ENCODE results near the gene SIK3. TPM values are rescaled to one million over a fixed set of nuclear protein-coding genes. Genes with fewer than 3 reads are reported as not detected.
"Not testable (repeated sequence)": the region's sequence is repeated elsewhere in the genome, so short reads cannot be mapped to it uniquely, and the experiment has no call there.

The SIK3 gene
- total and polyA plus RNA-seq, 4 donors = 33.8 to 61.6 (median 51.8) TPM

DNA sequence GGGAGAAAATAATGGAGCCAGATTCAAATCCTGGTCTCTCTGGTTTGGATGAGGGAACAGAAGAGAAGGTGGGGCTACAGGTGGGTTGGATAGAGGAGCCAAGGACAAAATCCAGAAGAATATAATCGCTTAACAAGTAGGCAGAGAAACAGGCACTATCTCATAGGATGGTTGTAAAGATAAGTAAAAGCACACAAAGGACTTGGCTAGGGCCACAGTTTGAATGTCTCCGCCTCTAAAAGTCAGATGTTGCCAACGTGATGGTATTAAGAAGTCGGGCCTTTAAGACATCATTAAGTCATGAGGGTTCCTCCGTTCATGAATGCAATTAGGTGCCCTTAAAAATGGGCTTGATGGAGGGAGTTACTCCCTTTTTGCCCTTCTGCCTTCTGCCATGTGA, 42.8 kb downstream of the SIK3 start:
- H3K9me3 ChIP-seq (ENCODE audit: control insufficient read depth, insufficient read depth, low read length) = no peaks in the 10 kb centered on the region
- H3K4me1 ChIP-seq (ENCODE audit: control insufficient read depth, insufficient read depth, low read length) = peaks cover 4% of the 10 kb centered on the region
- no peaks in the 10 kb centered on the region for H3K36me3 ChIP-seq (ENCODE audit: control insufficient read depth, insufficient read depth, low read length)
- DNase-seq (ENCODE audit: low read depth in 4 of 6, low spot score in 6 of 6) = no peak
- no peak overlapping the region for H3K27ac ChIP-seq (ENCODE audit: low read depth, low read length)
- 100% methylated on average over 2 of the region's 5 CpGs for WGBS (ENCODE audit: insufficient coverage)
- H3K4me3 ChIP-seq (ENCODE audit: low read depth, low read length) = no peak overlapping the region
- H3K27me3 ChIP-seq (ENCODE audit: control insufficient read depth, insufficient read depth, low read length) = no peaks in the 10 kb centered on the region

DNA sequence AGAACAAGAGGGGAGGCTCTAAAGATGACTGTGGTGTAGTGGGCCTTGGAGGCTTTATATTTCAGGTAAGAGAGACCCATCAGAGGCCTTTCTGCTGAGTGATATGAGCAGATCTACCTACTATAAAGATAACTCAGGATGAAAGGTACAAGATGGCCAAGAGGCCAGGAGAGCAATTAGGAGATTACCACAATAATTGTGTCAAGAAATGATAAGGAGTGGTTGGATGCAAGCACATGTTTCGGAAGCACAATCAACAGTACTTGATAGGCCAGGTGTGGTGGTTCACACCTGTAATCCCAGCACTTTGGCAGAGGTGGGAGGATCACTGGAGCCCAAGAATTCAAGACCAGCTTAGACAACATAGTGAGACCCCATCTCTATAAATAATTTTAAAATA, 43.8 kb downstream of the SIK3 start:
- Histone ChIP-seq H3K4me3 (ENCODE audit: low read depth, low read length) (no peak overlapping the region), H3K4me1 (ENCODE audit: control insufficient read depth, insufficient read depth, low read length) (peaks cover 4% of the 10 kb centered on the region), H3K9me3 (ENCODE audit: control insufficient read depth, insufficient read depth, low read length) (no peaks in the 10 kb centered on the region), H3K27me3 (ENCODE audit: control insufficient read depth, insufficient read depth, low read length) (no peaks in the 10 kb centered on the region), H3K36me3 (ENCODE audit: control insufficient read depth, insufficient read depth, low read length) (no peaks in the 10 kb centered on the region), H3K27ac (ENCODE audit: low read depth, low read length) (no peak overlapping the region)
- WGBS (ENCODE audit: insufficient coverage) = no CpG with 5 or more reads among the region's 1 CpG
- DNase-seq (ENCODE audit: low read depth in 4 of 6, low spot score in 6 of 6) = no peak

DNA sequence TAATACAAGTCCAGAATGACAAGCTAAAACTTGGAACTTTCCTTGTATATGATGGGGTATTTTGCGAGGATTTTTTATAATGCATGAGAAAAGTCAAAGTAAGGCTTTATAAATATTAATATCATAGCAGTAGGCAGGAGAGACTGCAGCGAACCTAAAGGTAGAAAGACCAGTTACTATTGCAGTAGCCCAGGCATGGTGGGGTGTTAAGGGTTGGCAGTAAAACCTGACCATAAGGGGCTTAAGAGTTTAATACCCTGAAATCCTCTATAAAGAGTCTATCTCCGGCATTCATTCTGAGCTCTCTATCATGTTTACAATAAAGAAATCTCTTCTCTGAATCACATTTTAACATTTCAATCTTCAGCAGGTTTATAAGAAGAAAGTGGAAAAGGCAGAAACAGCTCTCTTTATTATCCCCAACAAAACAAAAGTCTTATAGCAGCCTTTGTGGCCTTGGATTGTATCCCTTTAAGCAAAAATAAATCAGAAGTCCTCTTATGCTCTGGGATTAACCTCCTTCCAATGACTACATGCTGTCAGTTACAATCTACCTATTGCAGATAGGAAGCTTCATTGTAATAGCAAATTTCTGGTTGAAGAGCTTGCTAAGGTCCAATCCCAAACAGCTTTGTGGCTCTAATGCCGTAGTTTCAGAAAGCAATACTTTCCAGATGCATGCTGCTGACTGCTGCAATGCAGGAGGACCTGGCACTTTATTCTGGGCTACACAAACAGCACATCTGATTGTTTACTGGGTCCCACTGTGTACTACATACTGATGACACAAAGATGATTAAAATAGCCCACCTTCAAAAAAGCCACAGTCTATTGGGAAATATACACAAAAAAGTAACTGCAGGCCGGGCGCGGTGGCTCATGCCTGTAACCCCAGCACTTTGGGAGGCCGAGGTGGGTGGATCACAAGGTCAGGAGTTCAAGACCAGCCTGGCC, 45.8 kb downstream of the SIK3 start:
- DNase-seq (ENCODE audit: low read depth in 4 of 6, low spot score in 6 of 6) = no peak
- H3K4me1 ChIP-seq (ENCODE audit: control insufficient read depth, insufficient read depth, low read length) = no peaks in the 10 kb centered on the region
- 53% methylated on average over 1 of the region's 8 CpGs for WGBS (ENCODE audit: insufficient coverage)
- H3K27ac ChIP-seq (ENCODE audit: low read depth, low read length) = no peak overlapping the region
- H3K27me3 ChIP-seq (ENCODE audit: control insufficient read depth, insufficient read depth, low read length) = no peaks in the 10 kb centered on the region
- H3K4me3 ChIP-seq (ENCODE audit: low read depth, low read length) = no peak overlapping the region
- H3K9me3 ChIP-seq (ENCODE audit: control insufficient read depth, insufficient read depth, low read length) = no peaks in the 10 kb centered on the region
- no peaks in the 10 kb centered on the region for H3K36me3 ChIP-seq (ENCODE audit: control insufficient read depth, insufficient read depth, low read length)

DNA sequence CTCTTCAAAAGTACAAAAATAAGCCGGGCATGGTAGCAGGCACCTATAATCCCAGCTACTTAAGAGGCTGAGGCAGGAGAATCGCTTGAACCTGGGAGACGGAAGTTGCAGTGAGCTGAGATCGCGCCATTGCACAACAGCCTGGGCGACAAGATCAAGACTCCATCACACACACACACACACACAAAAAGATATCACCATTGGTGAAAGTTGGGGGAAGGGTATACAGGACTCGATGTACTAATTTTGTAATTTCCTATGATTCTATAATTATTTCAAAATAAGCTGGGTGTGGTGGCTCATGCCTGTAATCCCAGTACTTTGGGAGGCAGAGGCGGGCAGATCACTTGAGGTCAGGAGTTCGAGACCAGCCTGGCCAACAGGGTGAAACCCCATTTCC, 48.1 kb downstream of the SIK3 start:
- not testable (repeated sequence) for H3K4me3 ChIP-seq (ENCODE audit: low read depth, low read length)

DNA sequence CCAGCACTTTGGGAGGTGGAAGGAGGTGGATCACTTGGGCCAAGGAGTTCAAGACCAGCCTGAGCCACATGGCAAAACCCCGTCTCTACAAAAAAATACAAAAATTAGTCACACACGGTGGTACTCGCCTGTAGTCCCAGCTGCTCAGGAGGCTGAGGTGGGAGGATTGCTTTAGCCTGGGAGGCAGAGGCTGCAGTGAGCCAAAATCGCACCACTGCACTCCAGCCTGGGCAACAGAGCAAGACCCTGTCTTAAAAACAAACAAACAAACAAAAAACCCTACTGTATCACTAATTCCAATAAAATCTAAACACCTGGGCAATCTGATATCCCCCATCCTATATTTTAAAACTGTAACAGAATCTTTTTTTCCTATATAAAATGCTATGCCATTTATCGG, 51.6 kb downstream of the SIK3 start:
- H3K27ac ChIP-seq (ENCODE audit: low read depth, low read length); H3K4me1 ChIP-seq (ENCODE audit: control insufficient read depth, insufficient read depth, low read length); DNase-seq (ENCODE audit: low read depth in 4 of 6, low spot score in 6 of 6); H3K9me3 ChIP-seq (ENCODE audit: control insufficient read depth, insufficient read depth, low read length); H3K36me3 ChIP-seq (ENCODE audit: control insufficient read depth, insufficient read depth, low read length); H3K27me3 ChIP-seq (ENCODE audit: control insufficient read depth, insufficient read depth, low read length); H3K4me3 ChIP-seq (ENCODE audit: low read depth, low read length): not testable (repeated sequence)
- 94% methylated on average over 2 of the region's 5 CpGs for WGBS (ENCODE audit: insufficient coverage)

More for the DNA sequence above, 48.1 kb downstream of the SIK3 start:
- H3K27ac ChIP-seq (ENCODE audit: low read depth, low read length); H3K36me3 ChIP-seq (ENCODE audit: control insufficient read depth, insufficient read depth, low read length); H3K9me3 ChIP-seq (ENCODE audit: control insufficient read depth, insufficient read depth, low read length); H3K4me1 ChIP-seq (ENCODE audit: control insufficient read depth, insufficient read depth, low read length); DNase-seq (ENCODE audit: low read depth in 4 of 6, low spot score in 6 of 6); H3K27me3 ChIP-seq (ENCODE audit: control insufficient read depth, insufficient read depth, low read length): not testable (repeated sequence)
- WGBS (ENCODE audit: insufficient coverage) = 100% methylated on average over 3 of the region's 9 CpGs

DNA sequence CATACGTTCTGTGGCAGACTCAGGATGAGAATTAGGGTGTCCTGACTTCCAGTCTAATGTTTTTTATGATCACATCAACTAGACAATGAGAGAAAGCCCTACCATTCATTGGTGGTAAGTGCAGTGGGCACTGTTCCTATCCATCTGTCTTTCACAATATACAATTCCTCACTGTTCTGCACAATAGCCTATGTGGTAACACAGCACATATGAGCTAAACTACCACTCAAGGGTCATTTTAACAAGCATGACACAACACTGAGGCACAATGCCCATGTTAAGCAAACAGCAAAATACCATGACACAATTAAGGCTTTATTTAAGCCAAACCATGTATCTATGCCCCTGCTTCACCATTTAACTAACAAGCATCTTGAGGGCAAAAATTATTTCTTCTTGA, 52.3 kb downstream of the SIK3 start:
- DNase-seq (ENCODE audit: low read depth in 4 of 6, low spot score in 6 of 6) = peak in 1 of 6 donors; percentile 56
- no peaks in the 10 kb centered on the region for H3K9me3 ChIP-seq (ENCODE audit: control insufficient read depth, insufficient read depth, low read length)
- no CpG with 5 or more reads among the region's 1 CpG for WGBS (ENCODE audit: insufficient coverage)
- H3K27ac ChIP-seq (ENCODE audit: low read depth, low read length) = no peak overlapping the region
- H3K4me1 ChIP-seq (ENCODE audit: control insufficient read depth, insufficient read depth, low read length) = peaks cover 3% of the 10 kb centered on the region
- H3K4me3 ChIP-seq (ENCODE audit: low read depth, low read length) = no peak overlapping the region
- H3K36me3 ChIP-seq (ENCODE audit: control insufficient read depth, insufficient read depth, low read length) = no peaks in the 10 kb centered on the region
- H3K27me3 ChIP-seq (ENCODE audit: control insufficient read depth, insufficient read depth, low read length) = no peaks in the 10 kb centered on the region

DNA sequence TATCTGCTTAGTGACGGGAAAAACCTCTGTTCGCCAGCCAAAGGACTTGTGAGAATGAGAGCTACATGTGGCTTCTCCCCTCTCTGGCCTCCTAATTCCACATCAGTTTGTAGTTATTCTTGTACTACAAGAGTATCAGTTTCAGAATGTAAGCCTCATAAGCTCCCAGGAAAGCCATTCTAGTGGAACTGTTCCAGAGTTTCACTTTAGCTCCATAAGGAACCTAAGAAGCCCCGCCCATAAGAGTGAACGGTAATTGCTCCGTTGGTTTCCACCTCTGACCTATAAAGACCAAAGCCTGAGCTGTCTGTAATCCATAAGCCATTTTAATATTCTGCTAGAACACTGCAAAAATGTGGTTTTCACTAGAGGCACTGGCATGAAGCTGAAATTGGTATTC, 53.0 kb downstream of the SIK3 start:
- Histone ChIP-seq H3K4me3 (ENCODE audit: low read depth, low read length) (no peak overlapping the region), H3K4me1 (ENCODE audit: control insufficient read depth, insufficient read depth, low read length) (peaks cover 3% of the 10 kb centered on the region), H3K36me3 (ENCODE audit: control insufficient read depth, insufficient read depth, low read length) (no peaks in the 10 kb centered on the region), H3K27ac (ENCODE audit: low read depth, low read length) (no peak overlapping the region), H3K9me3 (ENCODE audit: control insufficient read depth, insufficient read depth, low read length) (no peaks in the 10 kb centered on the region), H3K27me3 (ENCODE audit: control insufficient read depth, insufficient read depth, low read length) (no peaks in the 10 kb centered on the region)
- 61% methylated on average over 3 of the region's 5 CpGs for WGBS (ENCODE audit: insufficient coverage)
- peak in 1 of 6 donors; percentile 34 for DNase-seq (ENCODE audit: low read depth in 4 of 6, low spot score in 6 of 6)

DNA sequence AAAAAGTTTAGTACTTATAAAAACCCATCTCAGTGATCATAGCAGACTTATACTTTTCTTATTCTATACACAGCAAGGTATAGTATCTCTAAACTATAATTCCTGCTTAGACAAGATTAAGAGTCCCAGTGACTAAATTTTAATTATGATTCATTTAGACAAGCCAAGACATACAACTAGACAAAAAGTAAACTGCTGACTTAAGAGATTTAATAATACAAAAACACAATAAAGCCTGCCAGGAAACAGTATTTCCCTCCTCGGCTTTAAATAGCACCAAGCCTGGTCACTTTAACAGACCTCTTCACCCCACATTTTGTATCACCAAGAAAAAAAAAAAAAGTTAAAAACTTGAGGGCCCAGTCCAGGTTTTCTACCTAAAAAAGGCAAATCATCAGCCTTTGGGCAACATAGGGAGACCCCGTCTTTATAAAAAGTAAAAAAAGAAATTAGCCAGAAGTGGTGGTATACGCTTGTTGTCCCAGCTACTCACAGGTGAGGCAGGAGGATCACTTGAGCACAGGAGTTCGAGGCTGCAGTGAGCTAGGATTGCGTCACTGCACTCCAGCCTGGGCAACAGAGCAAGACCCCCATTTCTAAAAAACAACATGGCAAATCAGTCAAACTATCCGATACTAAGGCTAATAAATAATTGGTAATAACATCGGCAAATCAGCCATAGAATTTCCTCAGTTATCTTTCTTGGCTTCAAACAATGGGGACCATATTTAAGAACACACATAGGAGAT, 53.8 kb downstream of the SIK3 start:
- no peaks in the 10 kb centered on the region for H3K9me3 ChIP-seq (ENCODE audit: control insufficient read depth, insufficient read depth, low read length)
- no peaks in the 10 kb centered on the region for H3K27me3 ChIP-seq (ENCODE audit: control insufficient read depth, insufficient read depth, low read length)
- H3K4me1 ChIP-seq (ENCODE audit: control insufficient read depth, insufficient read depth, low read length) = peaks cover 3% of the 10 kb centered on the region
- no peak overlapping the region for H3K4me3 ChIP-seq (ENCODE audit: low read depth, low read length)
- 84% methylated on average over 5 of the region's 7 CpGs for WGBS (ENCODE audit: insufficient coverage)
- DNase-seq (ENCODE audit: low read depth in 4 of 6, low spot score in 6 of 6) = no peak
- H3K27ac ChIP-seq (ENCODE audit: low read depth, low read length) = no peak overlapping the region
- H3K36me3 ChIP-seq (ENCODE audit: control insufficient read depth, insufficient read depth, low read length) = no peaks in the 10 kb centered on the region

DNA sequence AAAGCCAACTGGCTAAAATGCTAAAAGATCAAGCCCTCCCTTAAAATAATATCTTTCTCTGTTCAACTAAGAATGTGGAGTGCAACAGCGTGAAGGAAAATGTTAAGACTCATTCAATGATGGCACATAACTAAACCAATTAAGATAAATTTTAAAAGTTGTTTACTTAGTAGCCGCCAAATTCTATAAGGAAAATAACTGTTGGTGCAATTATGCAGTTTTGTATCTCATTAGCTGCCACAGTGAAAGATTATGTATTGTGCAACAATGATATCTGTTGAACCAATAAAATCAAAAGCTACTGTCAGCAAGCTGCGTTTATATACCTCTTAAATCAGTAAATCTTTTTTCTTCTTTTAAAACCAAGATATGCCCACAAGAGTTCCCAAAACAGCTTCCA, 55.5 kb downstream of the SIK3 start:
- H3K27ac ChIP-seq (ENCODE audit: low read depth, low read length) = no peak overlapping the region
- WGBS (ENCODE audit: insufficient coverage) = no CpG with 5 or more reads among the region's 3 CpGs
- H3K4me1 ChIP-seq (ENCODE audit: control insufficient read depth, insufficient read depth, low read length) = peaks cover 3% of the 10 kb centered on the region

More for the DNA sequence above, 55.5 kb downstream of the SIK3 start:
- no peak for DNase-seq (ENCODE audit: low read depth in 4 of 6, low spot score in 6 of 6)
- H3K36me3 ChIP-seq (ENCODE audit: control insufficient read depth, insufficient read depth, low read length) = no peaks in the 10 kb centered on the region
- no peaks in the 10 kb centered on the region for H3K9me3 ChIP-seq (ENCODE audit: control insufficient read depth, insufficient read depth, low read length)
- no peak overlapping the region for H3K4me3 ChIP-seq (ENCODE audit: low read depth, low read length)
- H3K27me3 ChIP-seq (ENCODE audit: control insufficient read depth, insufficient read depth, low read length) = no peaks in the 10 kb centered on the region
